K562 (cell line): ENCODE results near the gene PIM3. TPM values are rescaled to one million over a fixed set of nuclear protein-coding genes. Genes with fewer than 3 reads are reported as not detected.

ENCODE experiments used
- CREBBP ChIP-seq: IDR thresholded peaks from one replicate; pipeline ENCODE4 v1.6.1; 2012; ENCODE audit warnings: low read depth, mild to moderate bottlenecking, control low read depth, inconsistent platforms, low read length
- GATA2 ChIP-seq: sonication (generic); formaldehyde crosslinking; IDR thresholded peaks from 2 replicates; pipeline ENCODE4 v1.4.0; 2020; ENCODE audit warnings: mild to moderate bottlenecking, missing genetic modification reagents
- POLR2G ChIP-seq: fragments of 200-400 bp; formaldehyde crosslinking; IDR thresholded peaks from 2 replicates; pipeline ENCODE4 v1.6.1; 2017; ENCODE audit warnings: low read depth, mild to moderate bottlenecking, antibody characterized with exemption, low read length, moderate library complexity
- SAP30 ChIP-seq: fragments of 200-600 bp; sonication (generic); IDR thresholded peaks from 2 replicates; pipeline ENCODE4 v1.6.1; 2012; ENCODE audit warnings: borderline replicate concordance, low read depth, mild to moderate bottlenecking, moderate library complexity, low read length, control low read depth, inconsistent platforms; ENCODE audit not compliant: insufficient read depth, poor library complexity, severe bottlenecking
- TEAD1 ChIP-seq, 2 experiments: fragments of 450-650 bp in 1 of 2; sonication (generic) in 1 of 2; formaldehyde crosslinking; IDR thresholded peaks; 2 replicates each; pipeline versions ENCODE4 v1.4.0 to v1.8.0; 2020 to 2022; ENCODE audit warnings: mild to moderate bottlenecking in 2 of 2, missing genetic modification reagents in 1 of 2
- ZKSCAN3 ChIP-seq: fragments of 250-450 bp; sonication (Bioruptor Pico); IDR thresholded peaks from 2 replicates; pipeline ENCODE4 v1.4.0; 2020
- ZNF584 ChIP-seq: fragments of 200-800 bp; sonication (Bioruptor generic); IDR thresholded peaks from 2 replicates; pipeline ENCODE4 v1.6.1; 2016; ENCODE audit warnings: low read depth, mild to moderate bottlenecking, missing genetic modification characterization, missing compliant biosample characterization
- ZNF586 ChIP-seq: fragments of 450-650 bp; formaldehyde crosslinking; conservative IDR thresholded peaks from 2 replicates; pipeline ENCODE4 v1.4.0; 2020; ENCODE audit warnings: mild to moderate bottlenecking, moderate library complexity
- ZNF830 ChIP-seq: fragments of 250-450 bp; sonication (Bioruptor Pico); IDR thresholded peaks from 2 replicates; pipeline ENCODE4 v1.5.0; 2021; ENCODE audit warnings: mild to moderate bottlenecking
- polyA plus RNA-seq, 8 experiments: library from polyadenylated mRNA; depleted of rRNA in 4 of 8; stranded (reverse) in 5 of 8; unstranded in 3 of 8; fragments of >200 nt; fragmentation: Nextera tagmentation in 2 of 8; fragmentation: Illumina TruSeq in 1 of 8; extraction: Ambion mirVana in 2 of 8; extraction: Trizol in 1 of 8; gene quantifications; 2 replicates each; pipeline versions ENCODE4 v1.2.1 to v1.2.3, GENCODE V29; 2011 to 2014; ENCODE audit warnings: inconsistent platforms in 1 of 8, missing spikeins in 1 of 8
- total RNA-seq, 7 experiments: library from RNA; depleted of rRNA in 6 of 7; stranded (reverse); fragments of >200 nt in 6 of 7; fragmentation: Illumina TruSeq in 2 of 7; extraction: Trizol in 2 of 7; gene quantifications; 2 replicates each; pipeline versions ENCODE4 v1.2.1 to v1.2.3, GENCODE V29; 2011 to 2021; ENCODE audit warnings: low replicate concordance in 1 of 7
- TF ChIP-seq, protein P1 (sequence below), 2 experiments: fragments of 450-650 bp; IDR thresholded peaks; 2 replicates each; pipeline ENCODE4 v1.6.1; 2016; ENCODE audit warnings: mild to moderate bottlenecking in 2 of 2, borderline replicate concordance in 1 of 2, low read depth in 1 of 2, moderate library complexity in 1 of 2
- TF ChIP-seq, protein P2 (sequence below): sonication (generic); formaldehyde crosslinking; IDR thresholded peaks from 2 replicates; pipeline ENCODE4 v1.8.0; 2023; ENCODE audit warnings: missing genetic modification reagents, mild to moderate bottlenecking, borderline replicate concordance

The PIM3 gene
- total and polyA plus RNA-seq, 9 of the 15 experiments (the other 6 are each of a cell fraction or from before 2014, with no cell fraction given), result 0.24 to 40.5 (median 5.3) TPM

DNA sequence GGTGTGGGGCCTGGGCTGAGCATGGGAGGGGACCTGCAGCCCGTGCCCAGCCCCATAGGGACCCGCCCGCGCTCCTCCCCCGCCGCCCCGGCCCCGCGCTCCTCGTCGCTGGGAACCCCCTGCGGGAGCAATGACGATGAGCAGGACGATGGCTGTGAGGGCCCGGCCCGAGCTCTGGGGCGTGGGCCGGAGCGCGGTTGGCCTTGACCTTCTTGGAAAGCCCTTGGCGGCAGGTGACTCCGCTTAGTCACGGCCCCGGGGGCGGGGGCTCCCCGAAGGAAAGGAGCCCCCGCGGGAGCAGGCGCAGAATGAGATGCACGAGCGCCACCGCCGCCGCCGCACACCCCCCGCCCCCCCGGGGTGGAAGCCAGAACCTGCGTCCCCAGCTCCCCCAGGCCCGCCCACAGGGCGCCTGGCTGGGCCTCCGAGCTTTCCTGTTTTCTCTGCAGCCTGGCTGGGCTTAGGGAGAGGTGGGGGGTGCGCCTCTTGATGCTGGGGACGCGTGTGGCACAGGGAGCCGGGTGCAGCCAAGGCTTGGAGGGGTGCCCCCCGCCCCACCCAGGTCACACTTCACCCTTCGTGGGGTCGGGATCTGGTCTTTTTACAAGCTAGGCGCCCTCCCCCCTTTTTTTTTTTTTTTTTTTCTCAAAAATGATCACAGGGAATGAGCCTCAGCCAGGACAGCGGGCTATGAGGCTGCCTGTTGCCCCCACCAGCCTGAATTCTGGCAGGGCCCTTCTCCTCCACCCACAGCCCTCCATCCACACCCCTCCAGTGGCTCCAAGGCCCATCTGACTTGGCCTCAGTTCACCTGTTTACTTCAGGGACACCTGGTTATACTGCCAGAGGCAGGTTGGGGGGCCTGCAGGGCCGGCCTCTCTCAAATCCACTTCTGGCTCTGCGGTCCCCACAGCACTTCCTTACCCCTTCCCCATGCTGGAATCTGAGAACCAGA is 24.3 kb upstream of the PIM3 start (continued):
- TF ChIP-seq, protein P1, sequence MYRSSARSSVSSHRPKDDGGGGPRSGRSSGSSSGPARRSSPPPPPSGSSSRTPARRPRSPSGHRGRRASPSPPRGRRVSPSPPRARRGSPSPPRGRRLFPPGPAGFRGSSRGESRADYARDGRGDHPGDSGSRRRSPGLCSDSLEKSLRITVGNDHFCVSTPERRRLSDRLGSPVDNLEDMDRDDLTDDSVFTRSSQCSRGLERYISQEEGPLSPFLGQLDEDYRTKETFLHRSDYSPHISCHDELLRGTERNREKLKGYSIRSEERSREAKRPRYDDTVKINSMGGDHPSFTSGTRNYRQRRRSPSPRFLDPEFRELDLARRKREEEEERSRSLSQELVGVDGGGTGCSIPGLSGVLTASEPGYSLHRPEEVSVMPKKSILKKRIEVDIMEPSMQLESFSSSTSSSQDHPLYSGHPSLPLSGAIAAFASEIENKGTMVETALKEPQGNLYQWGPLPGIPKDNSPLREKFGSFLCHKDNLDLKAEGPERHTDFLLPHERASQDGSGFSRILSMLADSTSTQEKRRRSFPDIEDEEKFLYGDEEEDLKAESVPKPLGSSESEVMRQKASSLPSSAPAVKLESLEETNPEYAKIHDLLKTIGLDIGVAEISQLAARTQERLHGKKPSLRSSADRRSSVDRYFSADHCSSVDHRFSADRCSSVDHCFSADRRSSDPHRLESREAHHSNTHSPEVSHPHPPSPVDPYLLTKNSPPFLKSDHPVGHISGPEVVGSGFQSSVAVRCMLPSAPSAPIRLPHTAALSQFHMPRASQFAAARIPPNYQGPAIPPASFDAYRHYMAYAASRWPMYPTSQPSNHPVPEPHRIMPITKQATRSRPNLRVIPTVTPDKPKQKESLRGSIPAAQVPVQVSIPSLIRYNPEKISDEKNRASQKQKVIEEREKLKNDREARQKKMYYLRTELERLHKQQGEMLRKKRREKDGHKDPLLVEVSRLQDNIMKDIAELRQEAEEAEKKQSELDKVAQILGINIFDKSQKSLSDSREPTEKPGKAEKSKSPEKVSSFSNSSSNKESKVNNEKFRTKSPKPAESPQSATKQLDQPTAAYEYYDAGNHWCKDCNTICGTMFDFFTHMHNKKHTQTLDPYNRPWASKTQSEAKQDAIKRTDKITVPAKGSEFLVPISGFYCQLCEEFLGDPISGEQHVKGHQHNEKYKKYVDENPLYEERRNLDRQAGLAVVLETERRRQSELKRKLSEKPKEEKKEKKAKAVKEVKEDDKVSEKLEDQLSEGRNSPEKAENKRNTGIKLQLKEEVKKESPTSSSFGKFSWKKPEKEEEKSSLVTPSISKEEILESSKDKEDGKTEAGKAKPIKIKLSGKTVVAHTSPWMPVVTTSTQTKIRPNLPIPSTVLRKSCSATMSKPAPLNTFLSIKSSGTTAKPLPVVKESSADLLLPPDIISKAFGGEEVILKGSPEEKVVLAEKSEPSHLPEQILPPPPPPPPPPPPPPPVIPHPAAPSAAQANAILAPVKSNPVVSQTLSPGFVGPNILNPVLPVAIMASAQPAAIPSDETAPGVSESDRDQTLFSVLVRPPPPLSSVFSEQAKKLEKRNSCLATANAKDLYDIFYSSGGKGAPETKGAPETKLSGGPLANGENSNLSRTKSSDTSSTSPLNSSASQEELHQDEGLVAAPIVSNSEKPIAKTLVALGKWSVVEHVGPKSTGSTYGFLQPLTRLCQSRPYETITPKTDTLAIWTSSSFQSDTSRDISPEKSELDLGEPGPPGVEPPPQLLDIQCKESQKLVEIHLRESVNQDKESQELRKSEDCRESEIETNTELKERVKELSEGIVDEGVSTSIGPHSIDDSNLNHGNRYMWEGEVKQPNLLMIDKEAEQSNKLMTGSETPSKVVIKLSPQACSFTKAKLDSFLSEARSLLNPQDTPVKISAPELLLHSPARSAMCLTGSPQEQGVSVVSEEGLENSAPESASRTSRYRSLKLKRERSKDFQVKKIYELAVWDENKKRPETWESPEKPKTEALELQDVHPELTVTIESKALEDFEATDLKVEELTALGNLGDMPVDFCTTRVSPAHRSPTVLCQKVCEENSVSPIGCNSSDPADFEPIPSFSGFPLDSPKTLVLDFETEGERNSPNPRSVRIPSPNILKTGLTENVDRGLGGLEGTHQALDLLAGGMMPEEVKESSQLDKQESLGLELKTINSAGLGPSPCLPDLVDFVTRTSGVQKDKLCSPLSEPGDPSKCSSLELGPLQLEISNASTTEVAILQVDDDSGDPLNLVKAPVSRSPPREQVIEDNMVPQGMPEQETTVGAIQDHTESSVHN (IDR thresholded peaks at IDR 0.05; ENCODE audit: borderline replicate concordance in 1 of 2, low read depth in 1 of 2), result 0 out of 4 replicates have a peak, but pooled peaks of 1 of the 2 experiments have one; percentile 51
- TF ChIP-seq CREBBP (no peak), GATA2 (CRISPR knock-in tag) (no peak), ZNF830 (no peak), ZNF586 (CRISPR knock-in tag) (no peak), ZNF584 (CRISPR knock-in tag) (no peak), ZKSCAN3 (CRISPR knock-in tag) (no peak), TEAD1 (CRISPR knock-in tag; IDR thresholded peaks at IDR 0.05) (no peak), SAP30 (no peak), POLR2G (peak; percentile 75)
- TF ChIP-seq, protein P2, sequence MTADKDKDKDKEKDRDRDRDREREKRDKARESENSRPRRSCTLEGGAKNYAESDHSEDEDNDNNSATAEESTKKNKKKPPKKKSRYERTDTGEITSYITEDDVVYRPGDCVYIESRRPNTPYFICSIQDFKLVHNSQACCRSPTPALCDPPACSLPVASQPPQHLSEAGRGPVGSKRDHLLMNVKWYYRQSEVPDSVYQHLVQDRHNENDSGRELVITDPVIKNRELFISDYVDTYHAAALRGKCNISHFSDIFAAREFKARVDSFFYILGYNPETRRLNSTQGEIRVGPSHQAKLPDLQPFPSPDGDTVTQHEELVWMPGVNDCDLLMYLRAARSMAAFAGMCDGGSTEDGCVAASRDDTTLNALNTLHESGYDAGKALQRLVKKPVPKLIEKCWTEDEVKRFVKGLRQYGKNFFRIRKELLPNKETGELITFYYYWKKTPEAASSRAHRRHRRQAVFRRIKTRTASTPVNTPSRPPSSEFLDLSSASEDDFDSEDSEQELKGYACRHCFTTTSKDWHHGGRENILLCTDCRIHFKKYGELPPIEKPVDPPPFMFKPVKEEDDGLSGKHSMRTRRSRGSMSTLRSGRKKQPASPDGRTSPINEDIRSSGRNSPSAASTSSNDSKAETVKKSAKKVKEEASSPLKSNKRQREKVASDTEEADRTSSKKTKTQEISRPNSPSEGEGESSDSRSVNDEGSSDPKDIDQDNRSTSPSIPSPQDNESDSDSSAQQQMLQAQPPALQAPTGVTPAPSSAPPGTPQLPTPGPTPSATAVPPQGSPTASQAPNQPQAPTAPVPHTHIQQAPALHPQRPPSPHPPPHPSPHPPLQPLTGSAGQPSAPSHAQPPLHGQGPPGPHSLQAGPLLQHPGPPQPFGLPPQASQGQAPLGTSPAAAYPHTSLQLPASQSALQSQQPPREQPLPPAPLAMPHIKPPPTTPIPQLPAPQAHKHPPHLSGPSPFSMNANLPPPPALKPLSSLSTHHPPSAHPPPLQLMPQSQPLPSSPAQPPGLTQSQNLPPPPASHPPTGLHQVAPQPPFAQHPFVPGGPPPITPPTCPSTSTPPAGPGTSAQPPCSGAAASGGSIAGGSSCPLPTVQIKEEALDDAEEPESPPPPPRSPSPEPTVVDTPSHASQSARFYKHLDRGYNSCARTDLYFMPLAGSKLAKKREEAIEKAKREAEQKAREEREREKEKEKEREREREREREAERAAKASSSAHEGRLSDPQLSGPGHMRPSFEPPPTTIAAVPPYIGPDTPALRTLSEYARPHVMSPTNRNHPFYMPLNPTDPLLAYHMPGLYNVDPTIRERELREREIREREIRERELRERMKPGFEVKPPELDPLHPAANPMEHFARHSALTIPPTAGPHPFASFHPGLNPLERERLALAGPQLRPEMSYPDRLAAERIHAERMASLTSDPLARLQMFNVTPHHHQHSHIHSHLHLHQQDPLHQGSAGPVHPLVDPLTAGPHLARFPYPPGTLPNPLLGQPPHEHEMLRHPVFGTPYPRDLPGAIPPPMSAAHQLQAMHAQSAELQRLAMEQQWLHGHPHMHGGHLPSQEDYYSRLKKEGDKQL (CRISPR knock-in tag), result no peak
